ENCODE measurements around the gene CHAF1A.

DNA sequence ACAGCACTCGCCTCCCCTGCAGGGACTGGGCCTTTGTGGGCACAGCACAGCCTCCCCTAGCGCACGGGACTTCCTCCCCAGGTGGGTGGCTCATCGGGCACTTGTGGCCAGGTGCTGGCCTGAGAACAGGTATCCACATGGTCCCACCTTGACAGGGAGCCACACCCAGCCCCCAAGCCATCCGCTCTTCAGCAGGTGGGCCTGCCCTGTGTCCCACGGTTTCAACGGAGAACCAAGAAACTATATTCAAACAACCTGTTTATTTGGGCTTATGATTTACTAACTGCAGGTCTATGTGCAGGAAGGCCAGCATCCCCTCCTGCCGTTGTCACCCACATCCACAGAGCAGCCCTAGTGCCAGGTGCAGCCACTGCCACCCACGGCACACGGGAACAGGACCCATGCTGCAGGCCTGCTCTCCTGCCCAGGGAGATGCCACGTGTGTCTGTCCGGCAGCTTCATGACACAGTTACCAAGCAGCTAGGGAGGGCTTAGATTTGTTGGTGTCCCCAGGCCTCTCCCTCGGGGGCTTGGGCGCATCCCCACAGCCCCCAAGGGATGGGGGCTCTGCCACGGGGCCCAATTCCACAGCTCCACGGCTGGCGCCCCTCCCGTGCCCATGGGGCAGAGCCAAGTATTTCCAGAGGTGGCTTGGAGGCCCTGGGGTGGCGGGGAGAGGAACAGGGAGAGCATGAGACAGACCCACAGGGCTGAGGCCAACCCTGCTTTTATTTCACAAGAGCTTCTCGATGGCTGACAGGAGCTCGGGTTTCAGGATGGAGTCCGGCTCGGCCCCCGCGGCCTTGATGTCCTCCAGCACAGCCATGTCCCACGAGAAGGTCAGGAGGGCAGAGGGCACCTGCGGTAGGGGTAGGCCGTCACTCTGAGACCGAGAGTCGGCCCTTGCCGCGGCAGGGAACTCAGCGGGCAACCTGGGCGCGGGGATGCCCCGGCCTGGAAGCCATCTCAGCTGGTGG, 42.6 kb downstream of the CHAF1A start:
- no peak for TF ChIP-seq CHD1 (IDR thresholded peaks at IDR 0.05; ENCODE audit: low read depth, low read length)
- TF ChIP-seq, protein P1, sequence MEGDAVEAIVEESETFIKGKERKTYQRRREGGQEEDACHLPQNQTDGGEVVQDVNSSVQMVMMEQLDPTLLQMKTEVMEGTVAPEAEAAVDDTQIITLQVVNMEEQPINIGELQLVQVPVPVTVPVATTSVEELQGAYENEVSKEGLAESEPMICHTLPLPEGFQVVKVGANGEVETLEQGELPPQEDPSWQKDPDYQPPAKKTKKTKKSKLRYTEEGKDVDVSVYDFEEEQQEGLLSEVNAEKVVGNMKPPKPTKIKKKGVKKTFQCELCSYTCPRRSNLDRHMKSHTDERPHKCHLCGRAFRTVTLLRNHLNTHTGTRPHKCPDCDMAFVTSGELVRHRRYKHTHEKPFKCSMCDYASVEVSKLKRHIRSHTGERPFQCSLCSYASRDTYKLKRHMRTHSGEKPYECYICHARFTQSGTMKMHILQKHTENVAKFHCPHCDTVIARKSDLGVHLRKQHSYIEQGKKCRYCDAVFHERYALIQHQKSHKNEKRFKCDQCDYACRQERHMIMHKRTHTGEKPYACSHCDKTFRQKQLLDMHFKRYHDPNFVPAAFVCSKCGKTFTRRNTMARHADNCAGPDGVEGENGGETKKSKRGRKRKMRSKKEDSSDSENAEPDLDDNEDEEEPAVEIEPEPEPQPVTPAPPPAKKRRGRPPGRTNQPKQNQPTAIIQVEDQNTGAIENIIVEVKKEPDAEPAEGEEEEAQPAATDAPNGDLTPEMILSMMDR (conservative IDR thresholded peaks at IDR 0.05; ENCODE audit: low read depth, low read length): no peak
- TF ChIP-seq MXI1 (IDR thresholded peaks at IDR 0.05; ENCODE audit: borderline replicate concordance, low read depth, low read length): no peak
- TF ChIP-seq POLR2A (IDR thresholded peaks at IDR 0.05; ENCODE audit: low read depth, low read length): no peak
- TF ChIP-seq CEBPB (IDR thresholded peaks at IDR 0.05; ENCODE audit: low read depth, low read length): no peak
- no peak for TF ChIP-seq RFX5 (IDR thresholded peaks at IDR 0.05; ENCODE audit: low read depth, low read length)
- TF ChIP-seq FOS (IDR thresholded peaks at IDR 0.05; ENCODE audit: low read depth, low read length): no peak
- TF ChIP-seq RAD21 (IDR thresholded peaks at IDR 0.05; ENCODE audit: low read length): no peak
- TF ChIP-seq, protein P2, sequence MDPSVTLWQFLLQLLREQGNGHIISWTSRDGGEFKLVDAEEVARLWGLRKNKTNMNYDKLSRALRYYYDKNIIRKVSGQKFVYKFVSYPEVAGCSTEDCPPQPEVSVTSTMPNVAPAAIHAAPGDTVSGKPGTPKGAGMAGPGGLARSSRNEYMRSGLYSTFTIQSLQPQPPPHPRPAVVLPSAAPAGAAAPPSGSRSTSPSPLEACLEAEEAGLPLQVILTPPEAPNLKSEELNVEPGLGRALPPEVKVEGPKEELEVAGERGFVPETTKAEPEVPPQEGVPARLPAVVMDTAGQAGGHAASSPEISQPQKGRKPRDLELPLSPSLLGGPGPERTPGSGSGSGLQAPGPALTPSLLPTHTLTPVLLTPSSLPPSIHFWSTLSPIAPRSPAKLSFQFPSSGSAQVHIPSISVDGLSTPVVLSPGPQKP (IDR thresholded peaks at IDR 0.05; ENCODE audit: borderline replicate concordance, low read depth, low read length): no peak
- TF ChIP-seq BHLHE40 (IDR thresholded peaks at IDR 0.05; ENCODE audit: low read depth, low read length): no peak
- no peak for TF ChIP-seq USF2 (IDR thresholded peaks at IDR 0.05; ENCODE audit: low read depth, low read length)
- no peak for TF ChIP-seq RCOR1 (IDR thresholded peaks at IDR 0.05; ENCODE audit: insufficient replicate concordance, low read length)
- no peak for TF ChIP-seq SMC3 (IDR thresholded peaks at IDR 0.05; ENCODE audit: low read depth, low read length)
